A673 (cell line): ENCODE measurements around the gene RPS6KA6. TPM values are rescaled to one million over a fixed set of nuclear protein-coding genes. Genes with fewer than 3 reads are reported as not detected.

Experiments used
- BruUV-seq: library from RNA; stranded (reverse); fragments of 400-500 nt; replicated peaks from 2 replicates; lab custom pipeline; 2021; lab: Mats Ljungman, UMichigan
- CTCF ChIA-PET: fragments of 300-600 bp; sonication (Branson Sonifier 250); formaldehyde crosslinking; loops from one replicate; lab custom pipeline; 2022; ENCODE audit warnings: antibody characterized with exemption; lab: Charles Lee
- POLR2A ChIA-PET: fragments of 300-600 bp; sonication (Branson Sonifier 250); formaldehyde crosslinking; loops from one replicate; lab custom pipeline; 2022; ENCODE audit warnings: antibody characterized with exemption; ENCODE audit not compliant: low non-redundant PET; lab: Charles Lee
- DNase-seq: peaks from one replicate; pipeline ENCODE4 v3.0.0-alpha.2; 2015; ENCODE audit warnings: low spot score
- H3K27ac ChIP-seq: fragments of 200-600 bp; sonication (generic); 2 replicates; pipeline ENCODE4 v1.5.1; 2016; ENCODE audit warnings: mixed run types, low read depth, mild to moderate bottlenecking, mixed read lengths, antibody characterized with exemption, low read length; ENCODE audit not compliant: poor library complexity, severe bottlenecking
- H3K27me3 ChIP-seq: fragments of 200-600 bp; sonication (generic); replicated peaks from 2 replicates; pipeline ENCODE4 v1.6.1; 2017; ENCODE audit warnings: mixed run types, low read depth, mild to moderate bottlenecking, mixed read lengths, antibody characterized with exemption, low read length; ENCODE audit not compliant: insufficient read depth, poor library complexity
- H3K36me3 ChIP-seq: fragments of 200-600 bp; sonication (generic); 2 replicates; pipeline ENCODE4 v1.6.1; 2016; ENCODE audit warnings: mixed run types, mild to moderate bottlenecking, mixed read lengths, antibody characterized with exemption, low read length; ENCODE audit not compliant: insufficient read depth, poor library complexity, severe bottlenecking
- H3K4me1 ChIP-seq: fragments of 200-600 bp; sonication (generic); 2 replicates; pipeline ENCODE4 v1.6.1; 2017; ENCODE audit warnings: mixed run types, mild to moderate bottlenecking, mixed read lengths, antibody characterized with exemption, low read length; ENCODE audit not compliant: insufficient read depth, poor library complexity, severe bottlenecking
- H3K4me3 ChIP-seq: fragments of 200-600 bp; sonication (generic); 2 replicates; pipeline ENCODE4 v1.5.1; 2016; ENCODE audit warnings: low read depth, mixed run types, mild to moderate bottlenecking, mixed read lengths, low read length; ENCODE audit not compliant: poor library complexity, severe bottlenecking
- H3K9me3 ChIP-seq: fragments of 200-600 bp; sonication (generic); 2 replicates; pipeline ENCODE4 v1.6.1; 2016; ENCODE audit warnings: mixed run types, low read depth, mild to moderate bottlenecking, mixed read lengths, antibody characterized with exemption, low read length; ENCODE audit not compliant: poor library complexity, severe bottlenecking
- EZH2 ChIP-seq: fragments of 200-600 bp; sonication (generic); IDR thresholded peaks from 2 replicates; pipeline ENCODE4 v1.6.1; 2017; ENCODE audit warnings: borderline replicate concordance, low read depth, mild to moderate bottlenecking, mixed read lengths, antibody characterized with exemption, low read length; ENCODE audit not compliant: poor library complexity, severe bottlenecking
- intact Hi-C: fragments of 100-400 bp; cut with micrococcal nuclease; formaldehyde crosslinking; loops from one replicate; pipeline ENCODE4 v1.10.0; 2022; ENCODE audit not compliant: unreplicated experiment
- total RNA-seq: library from RNA; stranded (reverse); gene quantifications from 2 replicates; pipeline ENCODE4 v1.2.3, GENCODE V29; 2021
- TF ChIP-seq, protein P1 (sequence below): fragments of 300-800, 200-600 bp; sonication (generic); conservative IDR thresholded peaks from 2 replicates; pipeline ENCODE4 v1.5.1; 2017; ENCODE audit warnings: low read depth, mild to moderate bottlenecking, antibody characterized with exemption, low read length, moderate library complexity, mixed read lengths

RPS6KA6 gene
- total RNA-seq, 1 experiment from 2014 or later: not detected

DNA sequence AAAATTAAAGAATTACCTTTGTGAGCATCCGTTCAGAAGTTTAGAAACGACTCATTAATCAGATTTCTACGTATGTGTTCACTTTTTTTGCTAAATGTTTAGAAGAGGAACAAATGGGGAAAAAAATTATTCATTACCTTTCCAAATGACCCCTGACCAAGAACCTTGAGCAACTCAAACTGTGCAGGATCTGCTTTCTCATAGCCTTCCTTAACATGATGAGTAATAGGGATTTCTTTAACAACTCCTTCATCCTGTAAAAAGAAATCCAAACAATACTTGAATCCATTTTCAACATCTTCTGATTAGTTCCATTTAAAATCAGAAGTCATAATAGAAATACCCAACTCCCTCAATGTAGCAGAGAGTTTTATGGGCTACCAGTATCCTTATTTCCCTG, 32.1 kb downstream of the RPS6KA6 start:
- ChIA-PET POLR2A (no interaction called here), CTCF (no interaction called here)
- no peak overlapping the region for H3K27ac ChIP-seq
- DNase-seq: no peak
- no peaks in the 10 kb centered on the region for H3K36me3 ChIP-seq
- BruUV-seq: no TSS peak
- no peaks in the 10 kb centered on the region for H3K9me3 ChIP-seq
- no peaks in the 10 kb centered on the region for H3K27me3 ChIP-seq
- H3K4me3 ChIP-seq: no peak overlapping the region
- H3K4me1 ChIP-seq: no peaks in the 10 kb centered on the region
- TF ChIP-seq, protein P1, sequence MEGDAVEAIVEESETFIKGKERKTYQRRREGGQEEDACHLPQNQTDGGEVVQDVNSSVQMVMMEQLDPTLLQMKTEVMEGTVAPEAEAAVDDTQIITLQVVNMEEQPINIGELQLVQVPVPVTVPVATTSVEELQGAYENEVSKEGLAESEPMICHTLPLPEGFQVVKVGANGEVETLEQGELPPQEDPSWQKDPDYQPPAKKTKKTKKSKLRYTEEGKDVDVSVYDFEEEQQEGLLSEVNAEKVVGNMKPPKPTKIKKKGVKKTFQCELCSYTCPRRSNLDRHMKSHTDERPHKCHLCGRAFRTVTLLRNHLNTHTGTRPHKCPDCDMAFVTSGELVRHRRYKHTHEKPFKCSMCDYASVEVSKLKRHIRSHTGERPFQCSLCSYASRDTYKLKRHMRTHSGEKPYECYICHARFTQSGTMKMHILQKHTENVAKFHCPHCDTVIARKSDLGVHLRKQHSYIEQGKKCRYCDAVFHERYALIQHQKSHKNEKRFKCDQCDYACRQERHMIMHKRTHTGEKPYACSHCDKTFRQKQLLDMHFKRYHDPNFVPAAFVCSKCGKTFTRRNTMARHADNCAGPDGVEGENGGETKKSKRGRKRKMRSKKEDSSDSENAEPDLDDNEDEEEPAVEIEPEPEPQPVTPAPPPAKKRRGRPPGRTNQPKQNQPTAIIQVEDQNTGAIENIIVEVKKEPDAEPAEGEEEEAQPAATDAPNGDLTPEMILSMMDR: no peak
- TF ChIP-seq EZH2: no peak
- intact Hi-C loops: no loop called here

GRCh38 chrX:84153538-84153937, 34.5 kb downstream of the RPS6KA6 start:
- TF ChIP-seq EZH2: no peak
- TF ChIP-seq, protein P1: no peak
- H3K9me3 ChIP-seq: no peaks in the 10 kb centered on the region
- no peak overlapping the region for H3K4me3 ChIP-seq
- POLR2A ChIA-PET: no interaction called here
- H3K27me3 ChIP-seq: no peaks in the 10 kb centered on the region
- H3K4me1 ChIP-seq: no peaks in the 10 kb centered on the region
- no peak overlapping the region for H3K27ac ChIP-seq
- BruUV-seq: no TSS peak
- CTCF ChIA-PET: no interaction called here
- intact Hi-C loops: no loop called here
- H3K36me3 ChIP-seq: no peaks in the 10 kb centered on the region
- no peak for DNase-seq

- Histone ChIP-seq H3K9me3 (no peaks in the 10 kb centered on the region), H3K36me3 (no peaks in the 10 kb centered on the region), H3K4me3 (no peak overlapping the region), H3K27me3 (no peaks in the 10 kb centered on the region), H3K4me1 (no peaks in the 10 kb centered on the region), H3K27ac (no peak overlapping the region)
- no peak for TF ChIP-seq EZH2
- TF ChIP-seq, protein P1: no peak
- CTCF ChIA-PET: no interaction called here
- intact Hi-C loops: no loop called here
- BruUV-seq: no TSS peak
- DNase-seq: no peak
- POLR2A ChIA-PET: no interaction called here
These were observed 43.0 kb downstream of the RPS6KA6 start for GRCh38 chrX:84144991-84145390.
